ENCODE results near the gene FRY. TPM values are rescaled to one million over a fixed set of nuclear protein-coding genes. Genes with fewer than 3 reads are reported as not detected.

The FRY gene
- total RNA-seq, 4 donors from 2014 or later, result 6.7 to 106 (median 14.1) TPM

DNA sequence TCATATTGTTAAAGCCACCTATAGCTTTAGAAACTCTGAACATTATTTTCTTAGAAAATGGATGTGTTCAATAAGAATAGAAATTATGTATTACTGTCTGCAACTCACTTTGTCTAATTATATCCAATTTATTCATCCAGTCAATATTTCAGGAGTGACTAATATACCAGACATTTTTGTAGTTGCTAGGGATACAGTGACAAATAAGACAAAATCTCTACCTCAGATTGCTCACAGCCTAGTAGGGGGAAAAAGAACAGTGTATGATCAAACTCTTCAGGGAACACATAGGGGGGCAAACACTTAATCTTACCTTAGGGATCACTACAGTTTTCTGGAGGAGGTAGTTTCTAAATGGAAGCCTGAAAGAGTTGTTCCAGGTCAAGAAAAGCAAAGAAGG, 292.3 kb downstream of the FRY start:
- no peaks in the 10 kb centered on the region for H3K4me1 ChIP-seq

DNA sequence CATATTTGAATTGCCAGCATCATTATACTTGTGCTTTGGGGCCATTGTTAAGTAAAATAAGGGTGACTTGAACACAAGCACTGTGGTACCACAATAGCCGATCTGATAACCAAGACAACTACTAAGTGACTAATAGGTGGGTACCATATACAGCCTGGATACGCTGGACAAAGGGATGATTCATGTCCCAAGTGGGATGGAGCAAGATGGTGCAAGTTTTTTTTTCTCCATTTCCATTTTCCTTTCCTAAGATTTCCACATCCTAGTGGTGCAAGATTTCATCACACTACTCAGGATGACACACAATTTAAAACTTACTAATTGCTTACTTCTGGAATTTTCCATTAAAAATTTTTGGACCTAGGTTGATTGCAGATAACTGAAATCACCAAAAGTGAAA, 298.9 kb downstream of the FRY start:
- H3K27me3 ChIP-seq, result no peaks in the 10 kb centered on the region
- H3K4me1 ChIP-seq, result no peaks in the 10 kb centered on the region
- H3K4me3 ChIP-seq, result no peak overlapping the region
- no peak for DNase-seq
- TF ChIP-seq POLR2A (IDR thresholded peaks at IDR 0.05), result no peak
- no peak overlapping the region for H3K27ac ChIP-seq
- H3K9me3 ChIP-seq, result no peaks in the 10 kb centered on the region
- no peaks in the 10 kb centered on the region for H3K36me3 ChIP-seq

More for the DNA sequence above, 292.3 kb downstream of the FRY start:
- Histone ChIP-seq H3K9me3 (no peaks in the 10 kb centered on the region), H3K4me3 (no peak overlapping the region), H3K27ac (no peak overlapping the region), H3K27me3 (no peaks in the 10 kb centered on the region), H3K36me3 (no peaks in the 10 kb centered on the region)
- no peak for DNase-seq
- TF ChIP-seq, protein P1, sequence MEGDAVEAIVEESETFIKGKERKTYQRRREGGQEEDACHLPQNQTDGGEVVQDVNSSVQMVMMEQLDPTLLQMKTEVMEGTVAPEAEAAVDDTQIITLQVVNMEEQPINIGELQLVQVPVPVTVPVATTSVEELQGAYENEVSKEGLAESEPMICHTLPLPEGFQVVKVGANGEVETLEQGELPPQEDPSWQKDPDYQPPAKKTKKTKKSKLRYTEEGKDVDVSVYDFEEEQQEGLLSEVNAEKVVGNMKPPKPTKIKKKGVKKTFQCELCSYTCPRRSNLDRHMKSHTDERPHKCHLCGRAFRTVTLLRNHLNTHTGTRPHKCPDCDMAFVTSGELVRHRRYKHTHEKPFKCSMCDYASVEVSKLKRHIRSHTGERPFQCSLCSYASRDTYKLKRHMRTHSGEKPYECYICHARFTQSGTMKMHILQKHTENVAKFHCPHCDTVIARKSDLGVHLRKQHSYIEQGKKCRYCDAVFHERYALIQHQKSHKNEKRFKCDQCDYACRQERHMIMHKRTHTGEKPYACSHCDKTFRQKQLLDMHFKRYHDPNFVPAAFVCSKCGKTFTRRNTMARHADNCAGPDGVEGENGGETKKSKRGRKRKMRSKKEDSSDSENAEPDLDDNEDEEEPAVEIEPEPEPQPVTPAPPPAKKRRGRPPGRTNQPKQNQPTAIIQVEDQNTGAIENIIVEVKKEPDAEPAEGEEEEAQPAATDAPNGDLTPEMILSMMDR (IDR thresholded peaks at IDR 0.05), result no peak
- TF ChIP-seq POLR2A (IDR thresholded peaks at IDR 0.05), result no peak

DNA sequence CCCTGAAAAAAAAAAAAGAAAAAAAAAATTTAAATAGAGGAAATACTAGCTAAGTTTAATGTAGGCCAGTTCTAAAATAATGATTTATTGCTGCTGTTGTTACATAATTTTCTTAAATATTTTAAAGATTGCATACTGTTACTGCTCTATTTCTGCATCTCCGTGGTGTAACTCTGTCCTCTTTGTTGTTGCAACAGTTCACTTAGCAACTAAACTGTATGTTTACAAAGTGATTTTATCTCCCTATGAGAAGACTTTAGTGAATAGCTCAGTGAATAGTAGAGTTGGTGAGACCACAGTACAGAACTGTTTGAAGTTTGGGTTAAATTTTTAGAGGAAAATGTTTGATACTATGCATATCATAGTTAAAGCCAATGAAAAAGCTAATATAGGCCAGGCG, 303.1 kb downstream of the FRY start:
- Histone ChIP-seq H3K27ac (no peak overlapping the region), H3K4me1 (no peaks in the 10 kb centered on the region), H3K4me3 (no peak overlapping the region), H3K9me3 (no peaks in the 10 kb centered on the region), H3K27me3 (no peaks in the 10 kb centered on the region), H3K36me3 (no peaks in the 10 kb centered on the region)
- TF ChIP-seq, protein P1 (IDR thresholded peaks at IDR 0.05), result no peak
- no peak for TF ChIP-seq POLR2A (IDR thresholded peaks at IDR 0.05)
- no peak for DNase-seq

DNA sequence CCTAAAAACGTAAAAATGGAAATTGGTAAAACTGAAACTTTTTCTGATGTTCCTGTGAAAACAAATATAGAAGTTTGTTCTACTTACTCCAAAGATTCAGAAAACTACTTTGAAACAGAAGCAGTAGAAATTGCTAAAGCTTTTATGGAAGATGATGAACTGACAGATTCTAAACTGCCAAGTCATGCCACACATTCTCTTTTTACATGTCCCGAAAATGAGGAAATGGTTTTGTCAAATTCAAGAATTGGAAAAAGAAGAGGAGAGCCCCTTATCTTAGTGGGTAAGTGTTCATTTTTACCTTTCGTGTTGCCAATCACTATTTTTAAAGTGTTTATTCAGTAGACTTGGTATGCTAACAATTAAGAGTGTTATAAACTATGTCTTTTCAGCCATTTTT, 309.3 kb downstream of the FRY start:
- TF ChIP-seq, protein P1 (IDR thresholded peaks at IDR 0.05), result no peak
- no peak for TF ChIP-seq POLR2A (IDR thresholded peaks at IDR 0.05)
- Histone ChIP-seq H3K27me3 (no peaks in the 10 kb centered on the region), H3K9me3 (no peaks in the 10 kb centered on the region), H3K27ac (no peak overlapping the region), H3K36me3 (no peaks in the 10 kb centered on the region), H3K4me3 (no peak overlapping the region), H3K4me1 (no peaks in the 10 kb centered on the region)
- DNase-seq, result no peak

DNA sequence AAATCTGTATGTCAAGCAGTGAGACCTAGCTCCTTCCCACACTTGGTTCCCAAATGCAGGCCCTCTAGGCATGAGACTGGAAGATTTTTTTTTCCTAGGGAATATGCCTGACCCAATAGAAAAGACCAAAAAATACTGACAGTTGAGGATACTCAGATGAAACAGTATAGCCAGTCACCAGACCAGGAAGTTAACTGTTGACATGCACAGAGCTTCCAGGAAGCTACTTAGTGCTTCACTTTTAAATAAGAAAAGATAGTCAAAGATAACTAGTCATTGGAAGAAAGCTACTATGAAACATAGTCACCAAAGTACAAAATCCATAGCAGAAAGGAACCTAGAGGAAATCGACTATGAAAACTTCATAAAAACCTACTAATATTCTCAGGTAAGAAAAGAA, 316.1 kb downstream of the FRY start:
- no peak for DNase-seq
- no peaks in the 10 kb centered on the region for H3K27me3 ChIP-seq
- no peaks in the 10 kb centered on the region for H3K9me3 ChIP-seq
- H3K27ac ChIP-seq, result no peak overlapping the region
- no peak overlapping the region for H3K4me3 ChIP-seq
- no peaks in the 10 kb centered on the region for H3K36me3 ChIP-seq
- H3K4me1 ChIP-seq, result no peaks in the 10 kb centered on the region
- TF ChIP-seq, protein P1 (IDR thresholded peaks at IDR 0.05), result no peak
- TF ChIP-seq POLR2A (IDR thresholded peaks at IDR 0.05), result no peak

Measured in Peyer's patch (tissue), 4 donors.